ENCODE results near the gene KIF2C. TPM values are rescaled to one million over a fixed set of nuclear protein-coding genes. Genes with fewer than 3 reads are reported as not detected.
"Not testable (repeated sequence)": the region's sequence is repeated elsewhere in the genome, so short reads cannot be mapped to it uniquely, and the experiment has no call there.

KIF2C gene
- total RNA-seq, 1 donor from 2014 or later, result 1.7 TPM

- DNase-seq (ENCODE audit: low spot score), result no peak
These were observed 21.5 kb upstream of the KIF2C start for GRCh38 chr1:44718091-44718490.

GRCh38 chr1:44719318-44719717 lies 20.3 kb upstream of the KIF2C start:
- DNase-seq (ENCODE audit: low spot score), result no peak

GRCh38 chr1:44720281-44720680 lies 19.4 kb upstream of the KIF2C start:
- no peak for DNase-seq (ENCODE audit: low spot score)

- peak; percentile 87 for DNase-seq (ENCODE audit: low spot score)
These were observed 17.9 kb upstream of the KIF2C start for GRCh38 chr1:44721485-44722361.

- DNase-seq (ENCODE audit: low spot score), result no peak
These were observed 16.6 kb upstream of the KIF2C start for GRCh38 chr1:44723064-44723463.

GRCh38 chr1:44723496-44724295 lies 15.9 kb upstream of the KIF2C start:
- no peak for DNase-seq (ENCODE audit: low spot score)

GRCh38 chr1:44724296-44724954 lies 15.2 kb upstream of the KIF2C start:
- DNase-seq (ENCODE audit: low spot score), result no peak

- no peak for DNase-seq (ENCODE audit: low spot score)
These were observed 14.5 kb upstream of the KIF2C start for GRCh38 chr1:44724955-44725698.

- DNase-seq (ENCODE audit: low spot score), result peak; percentile 97
These were observed 8.7 kb upstream of the KIF2C start, which contains the start of gene RNU5D-1 for GRCh38 chr1:44730741-44731512. TSS of gene RNU5D-1 (minus strand) at chr1:44731170.

- DNase-seq (ENCODE audit: low spot score), result no peak
These were observed 6.3 kb upstream of the KIF2C start for GRCh38 chr1:44733365-44733764.

GRCh38 chr1:44733784-44734183 lies 5.9 kb upstream of the KIF2C start:
- DNase-seq (ENCODE audit: low spot score), result no peak

GRCh38 chr1:44735992-44736391 lies 3.6 kb upstream of the KIF2C start:
- no peak for DNase-seq (ENCODE audit: low spot score)

GRCh38 chr1:44738953-44739306 lies 707 bp upstream of the KIF2C start:
- not testable (repeated sequence) for DNase-seq (ENCODE audit: low spot score)

- no peak for DNase-seq (ENCODE audit: low spot score)
These were observed 561 bp downstream of the KIF2C start for GRCh38 chr1:44740179-44740617.

GRCh38 chr1:44743211-44743610 lies 3.6 kb downstream of the KIF2C start:
- DNase-seq (ENCODE audit: low spot score), result no peak

GRCh38 chr1:44747878-44748277 lies 8.2 kb downstream of the KIF2C start:
- DNase-seq (ENCODE audit: low spot score), result no peak

GRCh38 chr1:44757420-44757819 lies 17.8 kb downstream of the KIF2C start:
- no peak for DNase-seq (ENCODE audit: low spot score)

GRCh38 chr1:44759077-44759476 lies 19.4 kb downstream of the KIF2C start:
- no peak for DNase-seq (ENCODE audit: low spot score)

- DNase-seq (ENCODE audit: low spot score), result no peak
These were observed 21.2 kb downstream of the KIF2C start for GRCh38 chr1:44760876-44761275.

- not testable (repeated sequence) for DNase-seq (ENCODE audit: low spot score)
These were observed 26.8 kb downstream of the KIF2C start for GRCh38 chr1:44766421-44766820.
